Prostate gland (tissue), 2 donors: Measurements from ENCODE around the gene CCDC158. TPM values are rescaled to one million over a fixed set of nuclear protein-coding genes. Genes with fewer than 3 reads are reported as not detected.

Experiments used
- DNase-seq: peaks from one replicate; pipeline ENCODE4 v3.0.0-alpha.2; 2019; ENCODE audit warnings: low spot score
- H3K27ac ChIP-seq, 2 donors: fragments of 200-600 bp; sonication (generic); 2 replicates each; pipeline ENCODE4 v1.5.1; 2017 to 2019
- H3K27me3 ChIP-seq: fragments of 200-600 bp; sonication (generic); replicated peaks from 2 replicates; pipeline ENCODE4 v1.5.1; 2019; ENCODE audit not compliant: insufficient read depth
- H3K36me3 ChIP-seq, 2 donors: fragments of 200-600 bp; sonication (generic); 1 replicate in 1 of 2; 2 replicates in 1 of 2; pipeline versions ENCODE4 v1.5.1 to v1.8.1; 2017 to 2019
- H3K4me1 ChIP-seq: fragments of 200-600 bp; sonication (generic); replicated peaks from 2 replicates; pipeline ENCODE4 v1.5.1; 2019
- H3K4me3 ChIP-seq, 2 donors: fragments of 200-600 bp; sonication (generic); 2 replicates each; pipeline ENCODE4 v1.5.1; 2017 to 2019
- H3K9me3 ChIP-seq: fragments of 200-600 bp; sonication (generic); 2 replicates; pipeline ENCODE4 v1.5.1; 2017
- POLR2A ChIP-seq: fragments of 450-650 bp; IDR thresholded peaks from one replicate; pipeline ENCODE4 v1.6.1; 2016; ENCODE audit warnings: antibody characterized with exemption, mild to moderate bottlenecking
- POLR2AphosphoS5 ChIP-seq: sonication (generic); formaldehyde crosslinking; IDR thresholded peaks from one replicate; pipeline ENCODE4 v1.6.1; 2017; ENCODE audit warnings: antibody characterized with exemption
- WGBS: methylation state at CpG from one replicate; pipeline ENCODE4 v1.1.5; 2018; 5-methylcytosine and 5-hydroxymethylcytosine counted together
- intact Hi-C: fragments of 100-400 bp; cut with DNase I; formaldehyde crosslinking; loops from one replicate; pipeline ENCODE4 v1.14.2; 2022
- total RNA-seq, 2 donors: library from RNA; depleted of rRNA; stranded (reverse); fragments of >200 nt; gene quantifications; one replicate each; pipeline ENCODE4 v1.1.0, GENCODE V29; 2016
- TF ChIP-seq, protein P1 (sequence below), 4 experiments: fragments of 200-600 bp in 2 of 4; fragments of 450-650 bp in 2 of 4; sonication (generic) in 2 of 4; IDR thresholded peaks; 1 replicate in 3 of 4; 2 replicates in 1 of 4; pipeline ENCODE4 v1.5.1; 2016 to 2019; ENCODE audit warnings: antibody characterized with exemption in 4 of 4, mild to moderate bottlenecking in 2 of 4, moderate library complexity in 2 of 4

Gene CCDC158
- total RNA-seq, 2 donors from 2014 or later = 4.9 TPM; not detected in 1

GRCh38 chr4:76449833-76450232 lies 28.9 kb upstream of the CCDC158 start:
- intact Hi-C loops = no loop called here
- Histone ChIP-seq H3K4me1 (no peaks in the 10 kb centered on the region), H3K9me3 (no peaks in the 10 kb centered on the region), H3K36me3 (no peaks in the 10 kb centered on the region), H3K27me3 (no peaks in the 10 kb centered on the region), H3K27ac (no peak overlapping the region), H3K4me3 (no peak overlapping the region)
- 43% methylated on average over 2 of the region's 2 CpGs for WGBS
- no peak for DNase-seq
- TF ChIP-seq POLR2A = no peak
- no peak for TF ChIP-seq POLR2AphosphoS5
- TF ChIP-seq, protein P1, sequence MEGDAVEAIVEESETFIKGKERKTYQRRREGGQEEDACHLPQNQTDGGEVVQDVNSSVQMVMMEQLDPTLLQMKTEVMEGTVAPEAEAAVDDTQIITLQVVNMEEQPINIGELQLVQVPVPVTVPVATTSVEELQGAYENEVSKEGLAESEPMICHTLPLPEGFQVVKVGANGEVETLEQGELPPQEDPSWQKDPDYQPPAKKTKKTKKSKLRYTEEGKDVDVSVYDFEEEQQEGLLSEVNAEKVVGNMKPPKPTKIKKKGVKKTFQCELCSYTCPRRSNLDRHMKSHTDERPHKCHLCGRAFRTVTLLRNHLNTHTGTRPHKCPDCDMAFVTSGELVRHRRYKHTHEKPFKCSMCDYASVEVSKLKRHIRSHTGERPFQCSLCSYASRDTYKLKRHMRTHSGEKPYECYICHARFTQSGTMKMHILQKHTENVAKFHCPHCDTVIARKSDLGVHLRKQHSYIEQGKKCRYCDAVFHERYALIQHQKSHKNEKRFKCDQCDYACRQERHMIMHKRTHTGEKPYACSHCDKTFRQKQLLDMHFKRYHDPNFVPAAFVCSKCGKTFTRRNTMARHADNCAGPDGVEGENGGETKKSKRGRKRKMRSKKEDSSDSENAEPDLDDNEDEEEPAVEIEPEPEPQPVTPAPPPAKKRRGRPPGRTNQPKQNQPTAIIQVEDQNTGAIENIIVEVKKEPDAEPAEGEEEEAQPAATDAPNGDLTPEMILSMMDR (IDR thresholded peaks at IDR 0.05) = no peak

- WGBS = 53% methylated on average over 3 of the region's 3 CpGs
- no peaks in the 10 kb centered on the region for H3K27me3 ChIP-seq
- H3K36me3 ChIP-seq = no peaks in the 10 kb centered on the region
- TF ChIP-seq POLR2A (no peak), POLR2AphosphoS5 (no peak)
- TF ChIP-seq, protein P1 (IDR thresholded peaks at IDR 0.05) = no peak
- H3K9me3 ChIP-seq = no peaks in the 10 kb centered on the region
- no peak for DNase-seq
- intact Hi-C loops = no loop called here
- H3K4me3 ChIP-seq = no peak overlapping the region
- H3K4me1 ChIP-seq = no peaks in the 10 kb centered on the region
- no peak overlapping the region for H3K27ac ChIP-seq
Observed at GRCh38 chr4:76449362-76449767, 28.4 kb upstream of the CCDC158 start.

GRCh38 chr4:76448211-76448610 lies 27.3 kb upstream of the CCDC158 start:
- WGBS = 90% methylated on average over 3 of the region's 3 CpGs
- H3K27me3 ChIP-seq = no peaks in the 10 kb centered on the region
- H3K4me3 ChIP-seq = no peak overlapping the region
- intact Hi-C loops = no loop called here
- no peaks in the 10 kb centered on the region for H3K9me3 ChIP-seq
- H3K27ac ChIP-seq = no peak overlapping the region
- DNase-seq = no peak
- H3K4me1 ChIP-seq = no peaks in the 10 kb centered on the region
- no peak for TF ChIP-seq POLR2AphosphoS5
- TF ChIP-seq, protein P1 (IDR thresholded peaks at IDR 0.05) = no peak
- no peak for TF ChIP-seq POLR2A
- H3K36me3 ChIP-seq = no peaks in the 10 kb centered on the region

DNA sequence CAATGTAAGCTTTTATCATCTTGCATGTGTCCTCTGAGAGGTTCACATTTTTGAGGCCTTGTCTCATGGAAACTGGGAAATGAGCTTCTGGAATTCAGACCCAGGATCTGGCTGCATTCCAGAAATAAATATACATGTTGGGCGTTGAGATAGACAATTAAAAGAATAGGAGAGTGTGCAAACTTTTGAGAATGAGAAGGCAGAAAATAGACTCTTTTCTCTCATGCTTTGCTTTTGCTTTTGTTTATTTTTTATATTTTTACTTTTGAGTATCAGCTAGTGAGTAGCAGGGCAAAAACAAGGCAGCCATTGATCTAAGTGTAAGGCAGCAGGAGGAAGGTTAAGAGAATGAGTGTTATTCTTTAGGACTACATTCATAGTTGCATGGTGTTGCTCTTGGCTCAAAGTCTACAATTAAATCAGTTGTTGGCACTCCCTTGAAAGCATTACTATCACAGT lies 26.5 kb upstream of the CCDC158 start:
- no peaks in the 10 kb centered on the region for H3K36me3 ChIP-seq
- no peaks in the 10 kb centered on the region for H3K9me3 ChIP-seq
- H3K27me3 ChIP-seq = no peaks in the 10 kb centered on the region
- DNase-seq = no peak
- no peaks in the 10 kb centered on the region for H3K4me1 ChIP-seq
- no peak overlapping the region for H3K4me3 ChIP-seq
- intact Hi-C loops = no loop called here
- WGBS = 31% methylated on average over 1 of the region's 1 CpG
- no peak overlapping the region for H3K27ac ChIP-seq
- no peak for TF ChIP-seq POLR2AphosphoS5
- TF ChIP-seq, protein P1 (IDR thresholded peaks at IDR 0.05) = no peak
- TF ChIP-seq POLR2A = no peak

DNA sequence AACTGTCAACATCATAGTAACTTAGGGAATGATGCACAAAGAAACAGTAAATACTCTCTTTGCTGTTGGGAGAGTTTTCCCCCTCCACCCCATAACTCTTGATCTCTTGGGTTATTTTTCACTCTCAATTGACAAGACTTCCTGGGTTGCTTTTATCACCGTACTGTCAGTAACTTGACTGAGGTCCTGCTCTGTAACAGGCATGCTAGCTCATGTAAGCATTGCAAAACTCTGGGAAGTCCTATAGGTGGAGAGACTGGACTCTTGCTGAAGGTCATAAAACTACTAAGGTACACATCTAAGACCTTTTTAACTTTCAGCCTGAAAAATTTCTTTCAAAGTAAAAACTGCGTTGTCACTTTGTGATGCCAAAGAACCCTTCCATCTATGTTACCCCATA lies 25.0 kb upstream of the CCDC158 start:
- Histone ChIP-seq H3K36me3 (no peaks in the 10 kb centered on the region), H3K27ac (no peak overlapping the region), H3K27me3 (no peaks in the 10 kb centered on the region), H3K4me3 (no peak overlapping the region), H3K9me3 (no peaks in the 10 kb centered on the region), H3K4me1 (no peaks in the 10 kb centered on the region)
- DNase-seq = no peak
- TF ChIP-seq POLR2A (no peak), POLR2AphosphoS5 (no peak)
- TF ChIP-seq, protein P1 (IDR thresholded peaks at IDR 0.05) = no peak
- intact Hi-C loops = no loop called here
- WGBS = 88% methylated on average over 2 of the region's 2 CpGs
